HFF-Myc (cell line): ENCODE measurements around the gene DGKG.

ENCODE experiments used
- DNase-seq: peaks from one replicate; pipeline ENCODE4 v3.0.0-alpha.2; 2011; ENCODE audit warnings: low read depth; ENCODE audit errors: extremely low read depth
- H3K4me3 ChIP-seq: replicated peaks from 2 replicates; pipeline ENCODE4 v1.5.1; 2011; ENCODE audit warnings: low read depth, mild to moderate bottlenecking, control low read depth, low read length
- CTCF ChIP-seq: IDR thresholded peaks from 2 replicates; pipeline ENCODE4 v1.5.1; 2012; ENCODE audit warnings: mild to moderate bottlenecking, low read depth, low read length, control low read depth; ENCODE audit errors: missing control alignments

The DGKG gene

DNA sequence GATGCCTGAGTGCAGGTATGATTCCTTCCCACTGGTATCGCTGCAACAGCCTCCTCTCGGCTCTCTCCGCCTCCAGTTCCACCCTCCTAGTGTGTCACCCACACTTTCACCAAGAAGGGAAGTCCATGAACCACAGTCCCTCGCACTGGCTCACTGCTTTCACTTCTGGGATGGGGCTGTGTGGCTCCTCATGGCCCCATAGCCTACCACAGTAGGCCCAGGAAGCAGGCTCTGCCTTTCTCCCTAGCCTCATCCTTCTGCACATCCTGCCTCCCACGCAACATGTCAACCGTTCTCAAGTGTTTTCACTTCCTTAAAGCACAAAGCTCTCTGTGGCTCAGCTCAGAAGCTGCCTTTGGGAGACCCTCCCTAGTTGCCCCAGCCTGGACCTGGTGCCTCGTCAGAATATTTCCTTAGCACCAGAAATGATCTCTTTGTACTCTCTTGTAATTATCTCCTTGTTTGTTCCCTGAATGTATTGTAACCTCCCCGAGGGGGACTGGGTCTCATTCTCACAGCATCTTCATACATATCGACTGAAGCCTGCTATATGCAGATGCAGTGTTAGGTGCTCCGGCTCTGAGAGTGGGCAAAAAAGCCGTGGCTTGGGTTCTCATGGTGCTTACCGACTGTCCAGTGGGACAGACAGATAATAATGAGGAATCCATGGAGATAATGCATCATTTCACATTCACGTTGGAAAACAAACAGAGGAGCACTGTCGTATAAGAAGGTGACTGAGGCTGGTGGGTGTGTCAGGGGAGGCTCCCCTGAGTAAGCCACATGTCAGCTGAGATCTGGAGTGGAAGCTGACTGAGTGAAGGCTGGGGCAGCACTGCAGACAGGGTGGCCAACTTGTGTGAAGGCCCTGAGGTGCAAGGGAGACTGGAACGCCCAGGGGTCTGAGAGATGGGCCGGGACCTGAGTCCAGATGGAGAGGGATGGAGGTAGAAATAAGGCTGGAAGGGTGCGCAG, 107.1 kb downstream of the DGKG start:
- no peak overlapping the region for H3K4me3 ChIP-seq
- DNase-seq = no peak
- no peak for TF ChIP-seq CTCF

GRCh38 chr3:186251948-186252619, 110.0 kb downstream of the DGKG start:
- no peak for TF ChIP-seq CTCF
- DNase-seq = no peak
- H3K4me3 ChIP-seq = no peak overlapping the region

GRCh38 chr3:186248850-186249249, 113.2 kb downstream of the DGKG start:
- no peak overlapping the region for H3K4me3 ChIP-seq
- no peak for DNase-seq
- no peak for TF ChIP-seq CTCF

GRCh38 chr3:186247821-186248814, 113.9 kb downstream of the DGKG start:
- DNase-seq = no peak
- TF ChIP-seq CTCF = no peak
- no peak overlapping the region for H3K4me3 ChIP-seq

GRCh38 chr3:186246941-186247340, 115.1 kb downstream of the DGKG start:
- DNase-seq = no peak
- no peak overlapping the region for H3K4me3 ChIP-seq
- no peak for TF ChIP-seq CTCF

DNA sequence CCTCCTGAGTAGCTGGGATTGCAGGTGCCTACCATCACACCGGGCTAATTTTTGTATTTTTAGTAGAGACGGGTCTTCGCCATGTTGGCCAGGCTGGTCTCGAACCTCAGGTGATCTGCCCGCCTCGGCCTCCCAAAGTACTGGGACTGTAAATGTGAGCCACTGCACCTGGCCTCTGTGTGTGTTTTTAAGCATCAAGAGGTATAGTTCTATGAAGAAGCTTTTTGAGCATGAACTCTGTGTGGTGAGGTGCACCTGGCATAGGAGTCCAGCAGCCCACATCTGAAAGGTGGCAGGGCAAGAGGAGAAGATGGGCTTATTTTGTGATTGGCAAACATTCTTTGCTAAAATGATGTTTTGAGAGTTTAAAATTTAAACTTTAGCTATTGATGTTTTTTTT, 118.0 kb downstream of the DGKG start:
- DNase-seq = no peak
- no peak for TF ChIP-seq CTCF

More for the DNA sequence above, 118.0 kb downstream of the DGKG start:
- H3K4me3 ChIP-seq = no peak overlapping the region
